ENCODE data around the gene PAPOLB. TPM values are rescaled to one million over a fixed set of nuclear protein-coding genes. Genes with fewer than 3 reads are reported as not detected.

The PAPOLB gene
- polyA plus RNA-seq, 2 of the 4 experiments (the other 2 are of a cell fraction) = not detected

DNA sequence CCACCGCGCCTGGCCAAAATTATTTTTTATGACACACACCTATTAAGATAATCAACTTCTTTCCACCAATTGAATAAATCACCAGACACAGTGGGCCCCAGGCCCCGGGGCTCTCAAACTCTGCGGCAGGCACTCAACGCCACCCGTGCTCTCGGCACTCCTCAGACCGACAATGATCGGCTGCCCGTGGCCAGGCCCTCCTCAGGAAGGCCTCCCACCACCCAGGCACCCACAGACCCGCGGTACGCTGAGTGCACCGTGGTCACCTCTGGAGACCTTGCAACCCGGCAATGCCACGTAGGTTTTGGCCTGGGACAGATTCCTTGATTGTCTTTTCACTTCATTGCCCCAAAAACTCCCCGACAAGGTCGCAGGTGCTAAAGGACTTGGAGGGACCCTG lies 14.8 kb upstream of the PAPOLB start:
- FAIRE-seq (no peak), DNase-seq (ENCODE audit: low read depth in 1 of 2, low spot score in 1 of 2) (no peak), ATAC-seq (no peak)
- no peak overlapping the region for H3K4me2 ChIP-seq
- ChIA-PET POLR2A (no interaction called here), CTCF (interaction anchor here (0.6 kb wide), 1 partner anchor 124 kb away, joined by 3 read pairs; no protein-coding TSS in a partner anchor)
- no peak overlapping the region for H3K27ac ChIP-seq
- WGBS (ENCODE audit: missing lambda C conversion rate) = 86% methylated on average over 18 of the region's 18 CpGs
- no peaks in the 10 kb centered on the region for H3K9me3 ChIP-seq
- TF ChIP-seq SMC3 (IDR thresholded peaks at IDR 0.05) (no peak), HOXB13 (CRISPR knock-in tag; IDR thresholded peaks at IDR 0.05; ENCODE audit: low read depth) (no peak), ELK1 (IDR thresholded peaks at IDR 0.05; ENCODE audit: low read depth, low read length) (no peak), ZFP36 (IDR thresholded peaks at IDR 0.05; ENCODE audit: borderline replicate concordance, partially characterized antibody) (no peak), CHD4 (IDR thresholded peaks at IDR 0.05; ENCODE audit: borderline replicate concordance) (no peak), NFE2L2 (conservative IDR thresholded peaks at IDR 0.05; ENCODE audit: low read length) (no peak)
- TF ChIP-seq, protein P1, sequence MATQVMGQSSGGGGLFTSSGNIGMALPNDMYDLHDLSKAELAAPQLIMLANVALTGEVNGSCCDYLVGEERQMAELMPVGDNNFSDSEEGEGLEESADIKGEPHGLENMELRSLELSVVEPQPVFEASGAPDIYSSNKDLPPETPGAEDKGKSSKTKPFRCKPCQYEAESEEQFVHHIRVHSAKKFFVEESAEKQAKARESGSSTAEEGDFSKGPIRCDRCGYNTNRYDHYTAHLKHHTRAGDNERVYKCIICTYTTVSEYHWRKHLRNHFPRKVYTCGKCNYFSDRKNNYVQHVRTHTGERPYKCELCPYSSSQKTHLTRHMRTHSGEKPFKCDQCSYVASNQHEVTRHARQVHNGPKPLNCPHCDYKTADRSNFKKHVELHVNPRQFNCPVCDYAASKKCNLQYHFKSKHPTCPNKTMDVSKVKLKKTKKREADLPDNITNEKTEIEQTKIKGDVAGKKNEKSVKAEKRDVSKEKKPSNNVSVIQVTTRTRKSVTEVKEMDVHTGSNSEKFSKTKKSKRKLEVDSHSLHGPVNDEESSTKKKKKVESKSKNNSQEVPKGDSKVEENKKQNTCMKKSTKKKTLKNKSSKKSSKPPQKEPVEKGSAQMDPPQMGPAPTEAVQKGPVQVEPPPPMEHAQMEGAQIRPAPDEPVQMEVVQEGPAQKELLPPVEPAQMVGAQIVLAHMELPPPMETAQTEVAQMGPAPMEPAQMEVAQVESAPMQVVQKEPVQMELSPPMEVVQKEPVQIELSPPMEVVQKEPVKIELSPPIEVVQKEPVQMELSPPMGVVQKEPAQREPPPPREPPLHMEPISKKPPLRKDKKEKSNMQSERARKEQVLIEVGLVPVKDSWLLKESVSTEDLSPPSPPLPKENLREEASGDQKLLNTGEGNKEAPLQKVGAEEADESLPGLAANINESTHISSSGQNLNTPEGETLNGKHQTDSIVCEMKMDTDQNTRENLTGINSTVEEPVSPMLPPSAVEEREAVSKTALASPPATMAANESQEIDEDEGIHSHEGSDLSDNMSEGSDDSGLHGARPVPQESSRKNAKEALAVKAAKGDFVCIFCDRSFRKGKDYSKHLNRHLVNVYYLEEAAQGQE (IDR thresholded peaks at IDR 0.05) = no peak
- TF ChIP-seq, protein P2, sequence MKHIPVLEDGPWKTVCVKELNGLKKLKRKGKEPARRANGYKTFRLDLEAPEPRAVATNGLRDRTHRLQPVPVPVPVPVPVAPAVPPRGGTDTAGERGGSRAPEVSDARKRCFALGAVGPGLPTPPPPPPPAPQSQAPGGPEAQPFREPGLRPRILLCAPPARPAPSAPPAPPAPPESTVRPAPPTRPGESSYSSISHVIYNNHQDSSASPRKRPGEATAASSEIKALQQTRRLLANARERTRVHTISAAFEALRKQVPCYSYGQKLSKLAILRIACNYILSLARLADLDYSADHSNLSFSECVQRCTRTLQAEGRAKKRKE (CRISPR knock-in tag; IDR thresholded peaks at IDR 0.05; ENCODE audit: low read depth) = no peak
- H3K4me3 ChIP-seq = no peak overlapping the region
- no peaks in the 10 kb centered on the region for H3K4me1 ChIP-seq

GRCh38 chr7:4875391-4875790 lies 13.6 kb upstream of the PAPOLB start:
- ChIA-PET POLR2A (no interaction called here), CTCF (interaction anchor here (3.4 kb wide), 1 partner anchor 8 kb away, joined by 16 read pairs; the partner anchor contains the start of gene RADIL)
- ATAC-seq = no peak
- no peaks in the 10 kb centered on the region for H3K4me1 ChIP-seq
- no peak for FAIRE-seq
- H3K9me3 ChIP-seq = no peaks in the 10 kb centered on the region
- no peak for DNase-seq (ENCODE audit: low read depth in 1 of 2, low spot score in 1 of 2)
- no peak overlapping the region for H3K4me2 ChIP-seq
- 87% methylated on average over 15 of the region's 15 CpGs for WGBS (ENCODE audit: missing lambda C conversion rate)
- no peak overlapping the region for H3K27ac ChIP-seq
- no peak overlapping the region for H3K4me3 ChIP-seq
- no peak for TF ChIP-seq CBX8 (IDR thresholded peaks at IDR 0.05)
- TF ChIP-seq MAZ (IDR thresholded peaks at IDR 0.05; ENCODE audit: borderline replicate concordance, low read depth, low read length) = no peak
- TF ChIP-seq KDM1A (IDR thresholded peaks at IDR 0.05; ENCODE audit: low read depth) = no peak
- no peak for TF ChIP-seq MAX (IDR thresholded peaks at IDR 0.05)
- TF ChIP-seq GATA3 (IDR thresholded peaks at IDR 0.05; ENCODE audit: borderline replicate concordance) = no peak
- TF ChIP-seq, protein P1 (IDR thresholded peaks at IDR 0.05) = no peak
- no peak for TF ChIP-seq MAFK (IDR thresholded peaks at IDR 0.05; ENCODE audit: partially characterized antibody)
- TF ChIP-seq, protein P3, sequence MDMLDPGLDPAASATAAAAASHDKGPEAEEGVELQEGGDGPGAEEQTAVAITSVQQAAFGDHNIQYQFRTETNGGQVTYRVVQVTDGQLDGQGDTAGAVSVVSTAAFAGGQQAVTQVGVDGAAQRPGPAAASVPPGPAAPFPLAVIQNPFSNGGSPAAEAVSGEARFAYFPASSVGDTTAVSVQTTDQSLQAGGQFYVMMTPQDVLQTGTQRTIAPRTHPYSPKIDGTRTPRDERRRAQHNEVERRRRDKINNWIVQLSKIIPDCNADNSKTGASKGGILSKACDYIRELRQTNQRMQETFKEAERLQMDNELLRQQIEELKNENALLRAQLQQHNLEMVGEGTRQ (IDR thresholded peaks at IDR 0.05) = no peak
- no peak for TF ChIP-seq POLR2AphosphoS2 (conservative IDR thresholded peaks at IDR 0.05; ENCODE audit: low read length)
- TF ChIP-seq MYC (IDR thresholded peaks at IDR 0.05; ENCODE audit: borderline replicate concordance, low read length) = no peak
- no peak for TF ChIP-seq CBX2 (IDR thresholded peaks at IDR 0.05; ENCODE audit: borderline replicate concordance, low read depth)
- TF ChIP-seq JUNB (IDR thresholded peaks at IDR 0.05) = no peak
- no peak for TF ChIP-seq RARB (CRISPR knock-in tag; IDR thresholded peaks at IDR 0.05)
- no peak for TF ChIP-seq NFE2L2 (conservative IDR thresholded peaks at IDR 0.05; ENCODE audit: low read length)
- no peak for TF ChIP-seq CHD2 (IDR thresholded peaks at IDR 0.05; ENCODE audit: low read length, partially characterized antibody)
- TF ChIP-seq, protein P4, sequence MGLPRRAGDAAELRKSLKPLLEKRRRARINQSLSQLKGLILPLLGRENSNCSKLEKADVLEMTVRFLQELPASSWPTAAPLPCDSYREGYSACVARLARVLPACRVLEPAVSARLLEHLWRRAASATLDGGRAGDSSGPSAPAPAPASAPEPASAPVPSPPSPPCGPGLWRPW (IDR thresholded peaks at IDR 0.05) = no peak
- no peak for TF ChIP-seq SREBF2 (IDR thresholded peaks at IDR 0.05)
- no peak for TF ChIP-seq CTCF (IDR thresholded peaks at IDR 0.05)
- no peak for TF ChIP-seq TFCP2L1 (CRISPR knock-in tag; IDR thresholded peaks at IDR 0.05)

All from A549 (cell line).